ENCODE results near the gene ZNF557.

GRCh38 chr19:7063339-7063738, 6.2 kb upstream of the ZNF557 start:
- TF ChIP-seq CEBPB (IDR thresholded peaks at IDR 0.05; ENCODE audit: low read depth) (no peak), CTCF (IDR thresholded peaks at IDR 0.05 in 2 of 3, conservative IDR thresholded peaks at IDR 0.05 in 1 of 3; ENCODE audit: borderline replicate concordance in 1 of 3, insufficient read depth in 1 of 3, low read depth in 2 of 3, low read length in 2 of 3) (no peak), POLR2A (IDR thresholded peaks at IDR 0.05; ENCODE audit: borderline replicate concordance, extremely low read depth, insufficient read depth, insufficient read length) (no peak), EZH2 (IDR thresholded peaks at IDR 0.05) (no peak)
